Tongue (tissue), 2 donors: ENCODE measurements around the gene PFDN5. TPM values are rescaled to one million over a fixed set of nuclear protein-coding genes. Genes with fewer than 3 reads are reported as not detected.
A peak's percentile ranks its signal among the peaks of the same experiment; 100 is the strongest.

Experiments
- DNase-seq: peaks from one replicate; pipeline ENCODE4 v3.0.0-alpha.2; 2015
- total RNA-seq: library from RNA; depleted of rRNA; stranded (reverse); fragments of >200 nt; gene quantifications from one replicate; pipeline ENCODE4 v1.2.3, GENCODE V29; 2014

The PFDN5 gene
- total RNA-seq: 300 TPM

DNA sequence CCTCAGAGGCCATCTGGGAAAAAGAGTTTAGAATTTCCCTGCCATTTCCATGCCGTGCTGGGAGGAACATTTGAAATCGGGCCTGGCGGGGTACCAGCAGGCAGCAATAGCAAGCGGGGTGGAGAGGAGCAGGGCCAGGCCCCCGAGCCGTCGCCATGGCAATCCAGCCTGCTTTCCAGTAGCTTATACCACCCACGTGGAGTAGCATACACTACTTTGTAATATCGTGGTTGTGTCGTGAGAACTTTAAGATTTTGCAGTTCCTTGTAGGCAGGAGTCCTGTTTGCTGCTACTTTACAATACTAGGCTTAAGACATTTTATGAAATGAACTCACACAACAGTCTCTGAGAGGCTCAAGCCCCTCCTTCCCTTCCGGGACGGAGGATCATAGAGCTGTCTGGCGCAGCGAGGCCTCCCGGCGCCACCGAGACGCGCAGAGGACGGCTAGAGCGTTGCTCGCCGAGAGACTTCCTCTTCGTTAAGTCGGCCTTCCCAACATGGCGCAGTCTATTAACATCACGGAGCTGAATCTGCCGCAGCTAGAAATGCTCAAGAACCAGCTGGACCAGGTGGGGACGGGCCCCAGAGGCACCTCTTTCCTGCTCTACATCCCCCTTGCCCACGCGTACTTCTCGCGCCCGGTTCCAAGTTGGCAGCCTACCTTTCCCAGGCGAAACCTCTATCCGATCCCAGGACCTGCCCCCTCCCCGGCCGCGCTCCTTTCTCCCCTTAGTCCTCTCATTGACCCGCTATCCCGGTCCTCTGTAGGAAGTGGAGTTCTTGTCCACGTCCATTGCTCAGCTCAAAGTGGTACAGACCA is at the start of gene PFDN5:
Gene PFDN5 (plus strand): TSS at position 473 of the 821 bp plus-strand sequence. CDS start 26 bp downstream, at position 499.
- DNase-seq: peak; percentile 94

DNA sequence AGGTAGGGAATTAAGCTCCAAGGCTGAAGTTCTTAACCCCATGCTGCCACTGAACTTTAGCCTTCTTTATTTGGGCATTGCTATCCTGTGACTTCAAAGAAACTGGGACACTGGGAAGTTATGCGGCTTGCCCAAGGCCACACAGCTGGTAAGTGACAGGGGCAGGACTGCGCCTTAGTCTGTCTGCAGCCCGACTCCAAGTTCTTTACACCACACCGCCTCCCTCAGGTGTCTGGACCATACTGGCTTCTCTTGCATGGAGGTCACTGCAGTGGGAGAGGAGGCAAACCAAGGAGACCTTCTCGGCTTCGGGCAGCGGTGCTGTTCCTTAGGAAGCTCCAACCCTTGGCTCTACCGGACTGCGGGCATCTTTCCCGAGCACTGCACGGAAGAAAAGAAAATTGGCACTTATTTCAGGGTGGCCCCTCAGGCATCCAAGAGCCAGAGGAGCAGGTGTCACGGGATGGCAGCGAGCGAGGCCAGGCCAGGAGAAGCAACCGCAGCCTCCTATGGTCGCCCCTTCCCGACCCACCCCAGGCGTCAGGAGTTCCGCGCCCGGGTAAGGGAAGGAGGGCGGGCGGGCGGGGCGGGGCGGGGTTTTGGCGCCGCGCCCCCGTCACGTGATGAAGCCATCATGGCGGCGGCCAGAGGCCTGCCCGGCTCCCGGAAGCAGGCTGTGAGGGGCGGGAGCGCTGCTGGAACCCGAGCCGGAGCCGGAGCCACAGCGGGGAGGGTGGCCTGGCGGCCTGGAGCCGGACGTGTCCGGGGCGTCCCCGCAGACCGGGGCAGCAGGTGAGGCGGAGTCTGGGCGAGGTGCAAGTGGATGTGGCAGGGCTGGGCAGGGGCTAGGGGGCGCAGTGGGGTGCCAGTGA is 43.6 kb upstream of the PFDN5 start:
- DNase-seq: peak; percentile 91

DNA sequence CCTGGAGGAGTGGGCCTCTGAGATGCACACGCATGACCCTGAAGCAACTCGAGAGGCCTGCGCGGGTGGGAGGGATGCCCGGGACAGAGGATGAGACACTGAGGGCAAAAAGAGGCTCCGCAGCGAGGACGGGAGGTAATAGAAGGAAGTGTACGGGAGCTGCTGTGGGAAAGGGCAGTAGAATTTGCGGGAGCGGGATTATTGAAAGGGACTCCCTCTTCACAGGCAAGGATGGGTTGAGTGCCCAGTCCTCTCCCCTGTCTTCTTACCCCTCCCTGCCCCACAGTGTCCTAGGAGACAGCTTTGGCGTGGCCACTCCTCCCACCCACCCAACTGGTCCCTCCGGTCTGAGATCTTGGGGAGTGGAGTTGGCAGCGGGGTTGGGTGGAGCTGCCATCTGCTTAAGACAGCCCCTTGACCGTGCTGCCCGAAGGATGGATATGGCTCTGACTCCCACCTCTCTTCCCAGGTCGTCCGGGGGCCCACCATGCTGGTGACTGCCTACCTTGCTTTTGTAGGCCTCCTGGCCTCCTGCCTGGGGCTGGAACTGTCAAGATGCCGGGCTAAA is 42.9 kb upstream of the PFDN5 start:
- no peak for DNase-seq

DNA sequence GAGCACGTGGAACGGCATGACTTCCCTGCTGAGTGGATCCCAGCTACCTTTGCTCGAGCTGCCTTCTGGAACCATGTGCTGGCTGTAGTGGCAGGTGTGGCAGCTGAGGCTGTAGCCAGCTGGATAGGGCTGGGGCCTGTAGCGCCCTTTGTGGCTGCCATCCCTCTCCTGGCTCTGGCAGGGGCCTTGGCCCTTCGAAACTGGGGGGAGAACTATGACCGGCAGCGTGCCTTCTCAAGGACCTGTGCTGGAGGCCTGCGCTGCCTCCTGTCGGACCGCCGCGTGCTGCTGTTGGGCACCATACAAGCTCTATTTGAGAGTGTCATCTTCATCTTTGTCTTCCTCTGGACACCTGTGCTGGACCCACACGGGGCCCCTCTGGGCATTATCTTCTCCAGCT is 42.0 kb upstream of the PFDN5 start:
- DNase-seq: no peak

DNA sequence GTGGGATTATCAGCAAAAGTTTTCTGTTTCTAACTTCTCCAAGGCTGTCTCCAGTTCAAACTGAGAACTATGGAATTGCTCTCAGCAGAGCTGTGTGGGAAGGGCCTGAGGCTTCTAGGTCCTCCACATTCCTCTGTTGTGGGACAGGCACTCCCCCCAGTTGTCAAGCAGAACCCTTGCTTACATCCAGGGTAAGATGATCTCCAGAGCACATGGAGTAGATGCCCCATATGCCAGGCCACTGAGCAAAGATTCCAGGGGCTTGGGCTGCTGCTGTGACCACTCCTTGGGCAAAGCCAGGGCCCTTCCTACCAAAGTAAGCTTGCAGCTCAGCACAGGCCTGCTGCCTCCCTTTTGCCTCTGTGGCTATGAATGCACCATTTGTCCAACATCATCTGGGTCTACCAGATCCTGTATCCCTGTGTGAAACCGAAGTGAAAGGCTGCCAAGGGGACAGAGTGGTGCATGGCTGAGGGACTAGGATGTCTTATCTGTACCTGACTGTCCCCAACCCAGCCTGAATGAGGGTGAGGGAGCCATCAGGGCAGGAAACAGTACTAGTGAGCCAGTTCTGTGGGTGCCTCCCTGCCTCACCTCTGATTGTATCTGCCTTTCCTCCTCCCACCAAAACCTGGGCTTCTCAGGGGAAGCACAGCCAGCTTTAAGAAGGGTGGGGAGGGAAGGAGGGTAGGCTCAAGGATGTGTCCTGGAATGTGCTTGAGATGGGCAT is 40.4 kb upstream of the PFDN5 start:
- DNase-seq: no peak

DNA sequence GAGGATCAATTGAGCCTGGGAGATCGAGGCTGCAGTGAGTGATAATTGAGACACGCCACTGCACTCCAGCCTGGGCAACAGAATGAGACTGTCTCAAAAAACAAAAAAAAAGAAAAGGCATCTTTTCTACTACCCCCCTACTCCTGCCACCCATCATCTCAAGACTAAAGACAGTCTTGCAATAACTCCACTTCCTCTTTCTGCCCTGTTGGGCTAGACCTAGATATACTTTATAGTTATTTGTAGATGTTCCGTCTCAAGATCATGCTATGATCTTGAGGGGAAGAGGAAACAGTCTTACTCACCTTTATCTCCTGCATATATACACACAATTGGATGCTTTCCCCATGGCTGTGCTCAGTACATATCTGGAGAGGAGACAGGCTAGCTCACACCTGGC is 39.3 kb upstream of the PFDN5 start:
- DNase-seq: no peak

DNA sequence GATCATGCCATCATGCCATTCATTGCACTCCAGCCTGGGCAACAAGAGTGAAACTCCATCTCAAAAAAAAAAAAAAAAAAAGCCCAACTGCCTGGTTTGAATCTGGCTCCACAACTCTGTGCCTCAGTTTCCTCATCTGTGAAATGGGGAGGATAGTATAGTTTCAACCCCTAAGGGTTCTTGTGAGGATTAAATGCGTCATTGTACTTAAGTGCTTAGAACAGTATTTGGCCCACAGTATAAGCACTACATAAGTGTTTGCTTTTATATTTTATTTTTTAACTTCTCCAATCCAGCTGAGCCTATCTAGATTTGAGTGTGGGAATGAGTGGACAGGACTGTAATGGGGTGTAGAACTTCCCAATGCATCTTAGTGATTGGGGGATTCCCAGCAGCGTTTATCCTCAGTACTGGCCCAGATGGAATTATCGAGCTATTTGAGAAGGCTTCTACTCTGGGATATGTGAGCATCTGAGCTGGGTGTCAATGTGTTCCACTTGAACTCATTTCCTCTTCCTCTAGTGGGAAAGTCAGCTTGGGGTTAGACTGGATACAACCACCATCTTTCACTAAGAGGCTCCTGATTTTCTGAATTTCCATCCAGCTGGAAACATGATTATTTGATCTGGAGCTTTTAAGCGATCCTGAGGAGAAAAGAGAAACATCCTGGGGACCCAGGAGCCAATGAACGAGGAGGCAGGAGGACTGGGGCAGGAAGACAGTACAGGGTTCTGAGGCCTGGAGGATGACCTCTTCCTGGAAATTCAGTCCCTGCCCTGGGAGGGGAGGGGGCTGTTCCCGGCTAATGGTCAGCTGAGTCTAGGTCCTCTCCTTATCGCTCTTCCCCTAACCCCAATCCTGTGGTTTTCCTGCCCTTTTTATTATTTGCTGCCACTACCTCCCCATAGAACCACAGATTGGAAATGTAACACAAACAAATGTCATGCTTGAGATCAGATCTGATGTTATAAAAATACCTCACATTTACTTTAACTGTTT is 36.5 kb upstream of the PFDN5 start:
- no peak for DNase-seq

DNA sequence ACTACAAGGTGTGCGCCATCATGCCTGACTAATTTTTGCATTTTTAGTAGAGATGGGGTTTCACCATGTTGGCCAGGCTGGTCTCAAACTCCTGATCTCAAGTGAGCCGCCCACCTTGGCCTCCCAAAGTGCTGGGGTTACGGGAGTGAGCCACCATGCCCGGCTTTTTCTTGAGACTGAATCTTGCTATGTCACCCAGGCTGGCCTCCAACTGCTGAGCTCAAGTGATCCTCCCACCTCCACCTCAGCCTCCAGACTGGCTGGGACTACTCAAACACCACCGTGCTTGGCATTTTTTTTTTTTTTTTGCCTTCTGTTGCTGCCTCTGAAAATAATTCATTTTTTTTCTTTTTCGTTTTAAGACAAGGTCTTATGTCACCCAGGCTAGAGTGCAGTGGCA is 35.5 kb upstream of the PFDN5 start:
- no peak for DNase-seq

DNA sequence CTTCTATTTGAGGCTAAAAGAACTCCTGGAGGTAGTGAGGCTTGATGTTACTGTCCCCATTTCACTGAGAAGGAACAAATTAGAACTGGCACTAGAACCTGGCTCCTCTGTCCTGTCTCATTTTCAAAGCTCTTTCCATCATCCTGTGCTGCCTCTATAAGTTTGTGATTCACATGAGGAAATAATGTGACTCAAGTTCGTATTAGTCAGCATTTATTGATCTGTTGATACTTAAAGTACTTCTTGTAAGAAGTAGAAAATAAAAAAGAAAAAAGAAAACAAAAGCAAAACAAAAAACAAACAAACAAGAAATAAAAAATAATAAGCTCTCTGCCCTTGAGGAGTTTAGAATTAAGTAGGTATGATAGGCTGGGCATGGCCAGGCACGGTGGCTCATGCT is 29.6 kb upstream of the PFDN5 start:
- DNase-seq: no peak

DNA sequence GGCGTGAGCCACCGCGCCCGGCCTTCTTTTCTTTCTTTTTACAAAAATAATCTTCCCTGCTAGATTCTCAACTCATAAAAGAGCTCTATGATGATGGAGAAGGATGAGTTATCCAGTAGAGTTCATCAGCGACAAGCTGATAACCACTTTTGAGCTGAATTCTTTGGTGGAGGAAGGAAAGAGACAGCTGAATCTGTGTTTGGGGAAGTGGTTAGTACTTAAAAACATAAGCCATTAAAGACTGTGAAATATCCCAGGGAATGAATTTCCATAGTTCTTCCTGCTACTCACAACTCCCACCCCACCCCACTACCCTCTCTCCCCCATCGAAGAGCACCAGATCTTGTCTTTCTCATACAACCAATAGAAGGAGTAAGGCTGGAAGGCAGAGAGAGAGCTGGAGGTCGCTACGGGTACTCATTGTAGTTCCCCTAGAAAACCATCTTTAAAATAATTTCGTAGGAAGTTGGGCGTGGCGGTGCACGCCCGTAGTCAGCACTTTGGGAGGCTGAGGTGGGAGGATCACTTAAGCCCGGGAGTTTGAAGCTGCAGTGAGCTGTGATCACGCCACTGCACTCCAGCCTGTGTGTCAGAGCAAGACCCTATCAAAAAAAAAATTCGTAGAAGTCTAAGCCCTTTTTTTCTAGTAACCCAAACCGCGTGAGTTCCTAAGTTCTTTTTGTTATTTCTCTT is 27.9 kb upstream of the PFDN5 start:
- no peak for DNase-seq

DNA sequence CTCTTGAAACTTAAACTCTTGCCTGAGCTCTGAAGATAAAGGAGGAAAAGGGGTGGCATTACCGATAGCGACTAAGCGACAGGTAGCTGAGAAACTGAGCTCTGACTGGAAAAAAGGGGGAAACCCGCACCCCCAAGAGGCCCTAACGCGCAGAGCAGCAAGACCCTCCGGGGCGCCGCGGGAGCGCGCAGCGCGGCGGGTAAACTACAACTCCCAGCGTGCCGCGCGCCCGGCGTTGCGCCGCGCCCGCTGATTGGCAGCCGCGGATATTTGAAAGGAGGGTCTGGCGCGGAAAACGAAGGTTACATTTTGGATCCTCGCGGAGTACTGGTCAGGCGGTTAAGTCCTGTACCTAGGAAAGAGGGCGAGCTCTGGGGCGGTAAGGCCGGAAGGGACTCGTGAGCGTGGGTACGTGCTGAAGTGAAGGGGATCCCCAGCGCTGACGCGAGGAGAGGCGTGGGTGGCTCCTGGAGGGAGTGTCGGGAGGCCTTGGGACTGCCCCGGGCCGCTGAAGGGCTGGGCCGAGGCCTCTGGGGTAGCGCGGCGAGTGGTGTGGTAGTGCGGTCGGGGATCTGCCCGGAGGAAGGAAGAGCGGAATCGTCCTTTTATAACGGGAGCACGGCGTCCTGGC is 27.2 kb upstream of the PFDN5 start, which contains the start of gene ESPL1:
Gene ESPL1 (plus strand): TSS at position 301 of the 631 bp plus-strand sequence. CDS start 468 bp downstream, outside the sequence.
- peak; percentile 89 for DNase-seq

DNA sequence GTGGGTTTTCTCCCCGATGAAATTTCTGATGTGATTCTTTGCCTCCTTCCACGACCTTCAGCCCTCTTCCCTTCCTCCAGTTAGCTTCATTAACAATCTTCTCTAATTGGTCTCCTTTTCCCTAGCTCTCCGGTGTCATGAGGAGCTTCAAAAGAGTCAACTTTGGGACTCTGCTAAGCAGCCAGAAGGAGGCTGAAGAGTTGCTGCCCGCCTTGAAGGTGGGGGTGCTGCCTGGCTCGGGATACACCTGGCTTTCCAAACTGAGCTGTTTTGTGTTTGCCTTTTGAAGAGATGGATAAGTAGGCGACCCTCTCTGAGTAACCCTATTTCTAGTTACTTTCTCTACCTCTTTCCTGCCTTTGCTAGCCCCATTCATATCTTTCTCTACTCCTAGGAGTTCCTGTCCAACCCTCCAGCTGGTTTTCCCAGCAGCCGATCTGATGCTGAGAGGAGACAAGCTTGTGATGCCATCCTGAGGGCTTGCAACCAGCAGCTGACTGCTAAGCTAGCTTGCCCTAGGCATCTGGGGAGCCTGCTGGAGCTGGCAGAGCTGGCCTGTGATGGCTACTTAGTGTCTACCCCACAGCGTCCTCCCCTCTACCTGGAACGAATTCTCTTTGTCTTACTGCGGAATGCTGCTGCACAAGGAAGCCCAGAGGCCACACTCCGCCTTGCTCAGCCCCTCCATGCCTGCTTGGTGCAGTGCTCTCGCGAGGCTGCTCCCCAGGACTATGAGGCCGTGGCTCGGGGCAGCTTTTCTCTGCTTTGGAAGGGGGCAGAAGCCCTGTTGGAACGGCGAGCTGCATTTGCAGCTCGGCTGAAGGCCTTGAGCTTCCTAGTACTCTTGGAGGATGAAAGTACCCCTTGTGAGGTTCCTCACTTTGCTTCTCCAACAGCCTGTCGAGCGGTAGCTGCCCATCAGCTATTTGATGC is 26.4 kb upstream of the PFDN5 start:
- DNase-seq: no peak

DNA sequence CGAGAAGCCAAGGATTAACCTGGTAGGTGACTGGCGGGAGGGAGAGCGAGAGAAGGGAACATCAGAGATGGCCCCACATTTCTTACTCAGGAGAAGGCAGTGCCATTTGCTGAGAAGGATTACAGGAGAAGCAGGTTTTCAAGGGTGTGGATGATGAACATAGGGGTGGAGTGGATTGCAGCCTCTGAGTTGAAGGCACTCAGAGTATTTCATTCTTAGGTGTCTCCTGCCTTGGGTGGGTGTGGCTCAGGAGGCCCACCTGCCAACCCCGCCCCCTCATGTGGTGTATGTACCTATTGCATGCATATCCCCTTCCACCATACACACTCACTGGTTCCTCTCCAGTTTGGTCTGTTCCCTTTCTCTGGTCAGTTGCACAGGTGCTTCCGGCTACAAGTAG is 20.9 kb upstream of the PFDN5 start:
- no peak for DNase-seq

DNA sequence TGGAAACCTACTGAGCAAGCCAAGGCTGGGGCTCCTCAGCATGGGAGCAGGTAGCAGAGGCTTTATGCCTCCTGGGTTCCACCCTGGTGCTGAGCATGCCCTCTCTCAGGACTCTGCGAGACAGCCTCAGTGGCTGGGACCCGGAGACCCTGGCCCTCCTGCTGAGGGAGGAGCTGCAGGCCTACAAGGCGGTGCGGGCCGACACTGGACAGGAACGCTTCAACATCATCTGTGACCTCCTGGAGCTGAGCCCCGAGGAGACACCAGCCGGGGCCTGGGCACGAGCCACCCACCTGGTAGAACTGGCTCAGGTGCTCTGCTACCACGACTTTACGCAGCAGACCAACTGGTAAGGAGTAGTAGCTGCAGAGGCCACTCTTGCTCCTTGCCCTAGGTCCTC is 18.8 kb upstream of the PFDN5 start:
- no peak for DNase-seq

DNA sequence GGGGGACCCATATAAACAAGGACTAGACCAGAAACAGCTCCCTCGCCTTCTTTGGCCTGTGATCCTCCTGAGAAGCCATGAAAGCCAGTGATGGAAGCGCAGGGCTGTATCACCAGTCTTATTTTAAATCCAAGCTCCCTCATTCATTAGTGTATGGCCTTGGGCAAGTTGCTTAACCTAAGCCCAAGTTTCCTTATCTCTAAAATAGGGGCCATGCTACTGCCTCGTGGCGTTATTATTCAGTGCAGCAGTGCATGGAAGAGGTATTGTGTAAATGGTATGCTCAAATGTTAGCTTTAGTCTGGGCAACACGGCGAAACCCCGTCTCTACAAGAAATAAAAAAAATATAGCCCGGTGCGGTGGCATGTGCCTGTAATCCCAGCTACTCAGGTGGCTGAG is 17.4 kb upstream of the PFDN5 start:
- no peak for DNase-seq

DNA sequence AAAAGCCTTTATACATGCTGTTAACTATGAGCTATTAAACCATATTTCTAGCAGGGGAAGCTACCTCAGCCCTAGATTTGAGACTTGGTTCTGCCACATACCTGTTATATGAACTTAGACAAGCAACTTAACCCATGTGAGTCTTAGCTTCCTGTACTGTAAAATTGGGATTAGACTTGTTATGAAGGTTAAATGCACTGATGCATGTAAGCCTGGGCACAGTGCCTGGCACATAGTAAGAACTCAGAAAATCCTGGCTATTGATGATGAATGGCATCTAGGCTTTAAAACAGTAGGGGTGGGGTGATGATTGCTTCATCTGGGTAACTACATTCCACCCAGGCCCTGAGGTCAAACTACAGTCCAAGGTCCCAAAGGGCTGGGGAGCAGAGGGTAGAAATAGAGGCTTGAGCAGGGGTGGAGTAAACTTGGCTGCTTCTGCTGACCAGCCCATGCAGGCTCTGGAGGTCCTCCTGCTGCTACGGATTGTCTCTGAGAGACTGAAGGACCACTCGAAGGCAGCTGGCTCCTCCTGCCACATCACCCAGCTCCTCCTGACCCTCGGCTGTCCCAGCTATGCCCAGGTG is 16.0 kb upstream of the PFDN5 start:
- no peak for DNase-seq

DNA sequence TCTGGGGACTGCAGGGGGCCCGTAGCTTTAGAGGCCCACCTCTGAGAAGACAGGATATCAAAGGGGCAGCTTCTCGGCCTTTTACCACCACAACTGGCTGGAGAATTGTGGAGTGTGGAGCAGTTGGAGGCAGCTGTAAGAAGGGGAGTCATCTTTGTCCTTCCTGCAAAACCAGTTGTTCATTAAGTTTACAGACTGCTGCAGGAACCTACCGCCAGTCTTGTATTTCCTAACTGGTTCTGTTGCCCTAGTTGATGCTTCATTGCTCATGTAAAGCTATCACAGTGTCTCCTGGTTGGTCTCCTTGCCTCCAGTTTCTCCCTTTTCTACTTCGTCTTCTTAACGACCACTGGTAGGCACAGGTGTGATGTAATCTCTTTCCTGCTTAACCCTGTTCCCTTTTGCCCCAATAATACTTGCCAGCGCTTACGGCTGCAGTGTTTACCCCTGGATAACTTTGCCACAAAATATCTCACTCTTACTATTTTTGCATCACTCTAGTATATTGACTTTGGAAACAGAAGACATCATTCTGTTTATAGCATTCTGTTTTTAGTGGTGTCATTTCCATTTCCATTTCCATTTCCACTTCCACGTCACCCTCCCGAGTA is 15.3 kb upstream of the PFDN5 start:
- no peak for DNase-seq

DNA sequence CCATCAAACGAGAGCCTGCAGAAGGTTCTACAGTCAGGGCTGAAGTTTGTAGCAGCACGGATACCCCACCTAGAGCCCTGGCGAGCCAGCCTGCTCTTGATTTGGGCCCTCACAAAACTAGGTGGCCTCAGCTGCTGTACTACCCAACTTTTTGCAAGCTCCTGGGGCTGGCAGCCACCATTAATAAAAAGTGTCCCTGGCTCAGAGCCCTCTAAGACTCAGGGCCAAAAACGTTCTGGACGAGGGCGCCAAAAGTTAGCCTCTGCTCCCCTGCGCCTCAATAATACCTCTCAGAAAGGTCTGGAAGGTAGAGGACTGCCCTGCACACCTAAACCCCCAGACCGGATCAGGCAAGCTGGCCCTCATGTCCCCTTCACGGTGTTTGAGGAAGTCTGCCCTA is 8.9 kb upstream of the PFDN5 start:
- no peak for DNase-seq
